NT2/D1 (cell line): ENCODE results near the gene HMGCL.

Source experiments
- YY1 ChIP-seq: IDR thresholded peaks from 2 replicates; pipeline ENCODE4 v1.6.1; 2011; ENCODE audit not compliant: insufficient read length, insufficient read depth
- ZNF274 ChIP-seq: IDR thresholded peaks from 2 replicates; pipeline ENCODE4 v1.6.1; 2011; ENCODE audit warnings: mild to moderate bottlenecking, low read depth, low read length

- TF ChIP-seq YY1, result no peak
- TF ChIP-seq ZNF274, result no peak
Measured at GRCh38 chr1:23806280-23806679, 18.9 kb downstream of the HMGCL start.
